ENCODE results near the gene HPCA.

DNA sequence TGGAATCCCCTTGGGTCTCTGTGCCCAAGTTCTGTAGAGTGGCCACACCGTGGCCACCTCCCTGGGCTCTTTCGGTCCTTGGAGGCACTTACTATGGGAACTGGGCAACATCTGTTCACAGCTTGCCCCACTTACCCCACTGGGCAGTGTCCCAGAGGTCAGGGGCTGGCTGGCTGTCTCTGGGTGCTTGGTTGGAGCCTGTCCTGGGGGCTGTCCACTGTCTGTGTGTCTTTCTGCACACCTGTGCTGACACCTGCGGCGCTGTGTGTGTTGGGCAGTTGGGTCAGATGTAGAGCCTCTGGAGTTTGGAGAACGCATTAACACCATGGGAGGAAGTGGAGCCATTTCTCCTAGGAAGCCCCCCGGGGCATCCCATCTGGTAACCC, 16.2 kb downstream of the HPCA start:
- TF ChIP-seq EZH2 (IDR thresholded peaks at IDR 0.05; ENCODE audit: insufficient read depth, poor library complexity, severe bottlenecking) (no peak), EZH2phosphoT487 (IDR thresholded peaks at IDR 0.05; ENCODE audit: insufficient read depth, low read depth) (no peak)

Measured in GM23248 (cell line).